H1 (cell line): Measurements from ENCODE around the gene TOR1AIP1. TPM values are rescaled to one million over a fixed set of nuclear protein-coding genes. Genes with fewer than 3 reads are reported as not detected.

Experiments used
- CTCF ChIA-PET: fragments of 300-600 bp; sonication (Branson Sonifier 250); formaldehyde crosslinking; loops from one replicate; lab custom pipeline; 2021; ENCODE audit not compliant: partially characterized antibody; lab: Charles Lee
- POLR2A ChIA-PET: fragments of 300-600 bp; sonication (Branson Sonifier 250); formaldehyde crosslinking; loops from one replicate; lab custom pipeline; 2021; ENCODE audit warnings: inconsistent platforms; ENCODE audit not compliant: partially characterized antibody; lab: Charles Lee
- DNase-seq, 2 experiments: peaks; one replicate each; pipeline versions ENCODE4 v3.0.0 to v3.0.0-alpha.2; 2010 to 2022; ENCODE audit warnings: low spot score in 2 of 2, low read depth in 1 of 2, mixed read lengths in 1 of 2
- FAIRE-seq: peaks from 2 replicates; lab custom pipeline; 2011; peaks lifted over from hg19 to GRCh38; lab: Jason Lieb, UNC
- H2AFZ ChIP-seq: 2 replicates; pipeline ENCODE4 v1.8.1; 2012; ENCODE audit warnings: low read length, inconsistent platforms
- H2AK5ac ChIP-seq: 2 replicates; pipeline ENCODE4 v1.6.1; 2013; ENCODE audit warnings: low read depth, low read length
- H2BK120ac ChIP-seq: replicated peaks from 2 replicates; pipeline ENCODE3; 2013; ENCODE audit warnings: low read depth, low read length, inconsistent platforms
- H2BK12ac ChIP-seq: 2 replicates; pipeline ENCODE4 v1.6.1; 2013; ENCODE audit warnings: low read depth, low read length
- H2BK15ac ChIP-seq: 2 replicates; pipeline ENCODE4 v1.6.1; 2013; ENCODE audit warnings: low read length
- H2BK20ac ChIP-seq: 2 replicates; pipeline ENCODE4 v1.6.1; 2013; ENCODE audit warnings: low read length
- H2BK5ac ChIP-seq: 2 replicates; pipeline ENCODE4 v1.6.1; 2013; ENCODE audit warnings: low read depth, low read length
- H3K14ac ChIP-seq: 2 replicates; pipeline ENCODE4 v1.6.1; 2013; ENCODE audit warnings: inconsistent platforms; ENCODE audit not compliant: insufficient read length
- H3K18ac ChIP-seq: 2 replicates; pipeline ENCODE4 v1.6.1; 2013; ENCODE audit warnings: low read length; ENCODE audit errors: extremely low read depth
- H3K23ac ChIP-seq: 2 replicates; pipeline ENCODE4 v1.6.1; 2013; ENCODE audit warnings: inconsistent platforms; ENCODE audit not compliant: insufficient read length
- H3K23me2 ChIP-seq: 2 replicates; pipeline ENCODE4 v1.6.1; 2013; ENCODE audit warnings: low read depth, low read length
- H3K27ac ChIP-seq: 2 replicates; pipeline ENCODE4 v1.6.1; 2011; ENCODE audit warnings: low read depth, low read length, inconsistent platforms
- H3K27me3 ChIP-seq, 4 experiments: replicated peaks in 1 of 4; 1 replicate in 1 of 4; 2 replicates in 3 of 4; pipeline versions ENCODE4 v1.6.1 to v1.8.1; 2011 to 2013; ENCODE audit warnings: low read length in 3 of 4, mild to moderate bottlenecking in 3 of 4, inconsistent platforms in 2 of 4, mixed read lengths in 2 of 4, moderate library complexity in 1 of 4; ENCODE audit not compliant: control insufficient read depth in 3 of 4, insufficient read depth in 3 of 4; ENCODE audit errors: extremely low read depth in 1 of 4
- H3K36me3 ChIP-seq, 4 experiments: 2 replicates each; pipeline versions ENCODE4 v1.6.1 to v1.8.1; 2011 to 2013; ENCODE audit warnings: mild to moderate bottlenecking in 4 of 4, low read length in 3 of 4, moderate library complexity in 2 of 4, control low read depth in 1 of 4, inconsistent platforms in 1 of 4; ENCODE audit not compliant: insufficient read depth in 4 of 4, control insufficient read depth in 2 of 4
- H3K4ac ChIP-seq: replicated peaks from 2 replicates; pipeline ENCODE3; 2013; ENCODE audit warnings: low read length, low read depth, mixed read lengths, inconsistent platforms; ENCODE audit not compliant: insufficient read length
- H3K4me1 ChIP-seq, 4 experiments: replicated peaks in 1 of 4; 1 replicate in 1 of 4; 2 replicates in 3 of 4; pipeline versions ENCODE4 v1.6.1 to v1.8.1; 2011 to 2013; ENCODE audit warnings: low read length in 3 of 4, inconsistent platforms in 2 of 4, mixed read lengths in 1 of 4; ENCODE audit not compliant: insufficient read depth in 4 of 4, control insufficient read depth in 3 of 4
- H3K4me2 ChIP-seq, 2 experiments: 2 replicates each; pipeline versions ENCODE4 v1.6.1 to v1.8.1; 2011 to 2013; ENCODE audit warnings: low read depth in 2 of 2, low read length in 2 of 2, control low read depth in 1 of 2, inconsistent platforms in 1 of 2, mild to moderate bottlenecking in 1 of 2; ENCODE audit not compliant: insufficient read depth in 1 of 2
- H3K4me3 ChIP-seq, 4 experiments: fragments of 200-600, 300-600 bp in 1 of 4; sonication (generic), shearing (Covaris generic), sonication (Bioruptor Twin) in 1 of 4; 2 replicates each; pipeline versions ENCODE4 v1.5.1 to v1.8.1; 2011 to 2016; ENCODE audit warnings: low read length in 4 of 4, low read depth in 3 of 4, control low read depth in 2 of 4, inconsistent platforms in 2 of 4, mild to moderate bottlenecking in 2 of 4, mixed read lengths in 1 of 4, moderate library complexity in 1 of 4; ENCODE audit not compliant: insufficient read depth in 2 of 4; ENCODE audit errors: extremely low read depth in 1 of 4
- H3K56ac ChIP-seq: replicated peaks from 2 replicates; pipeline ENCODE3; 2013; ENCODE audit warnings: low read depth, mild to moderate bottlenecking, mixed read lengths, low read length, inconsistent platforms; ENCODE audit not compliant: insufficient read length
- H3K79me1 ChIP-seq: 2 replicates; pipeline ENCODE4 v1.6.1; 2013; ENCODE audit warnings: low read depth, low read length, control low read depth
- H3K79me2 ChIP-seq, 2 experiments: 2 replicates each; pipeline versions ENCODE4 v1.6.1 to v1.8.1; 2012 to 2013; ENCODE audit warnings: low read length in 2 of 2, mild to moderate bottlenecking in 2 of 2, inconsistent platforms in 1 of 2; ENCODE audit not compliant: insufficient read depth in 2 of 2, control insufficient read depth in 1 of 2
- H3K9ac ChIP-seq, 4 experiments: replicated peaks in 1 of 4; 1 replicate in 1 of 4; 2 replicates in 3 of 4; pipeline versions ENCODE4 v1.6.1 to v1.8.1; 2011 to 2013; ENCODE audit warnings: low read depth in 3 of 4, low read length in 3 of 4, control low read depth in 2 of 4, mild to moderate bottlenecking in 2 of 4, moderate library complexity in 2 of 4, inconsistent platforms in 1 of 4; ENCODE audit errors: extremely low read depth in 1 of 4
- H3K9me3 ChIP-seq, 2 experiments: 2 replicates each; pipeline versions ENCODE4 v1.6.1 to v1.8.1; 2012 to 2013; ENCODE audit warnings: mild to moderate bottlenecking in 2 of 2, moderate library complexity in 2 of 2, control low read depth in 1 of 2, inconsistent platforms in 1 of 2, low read depth in 1 of 2, low read length in 1 of 2, mixed read lengths in 1 of 2; ENCODE audit not compliant: insufficient read depth in 2 of 2
- H4K20me1 ChIP-seq, 2 experiments: replicated peaks in 1 of 2; 2 replicates each; pipeline versions ENCODE3 to v1.8.1; 2011 to 2013; ENCODE audit warnings: inconsistent platforms in 2 of 2, low read length in 2 of 2, mild to moderate bottlenecking in 1 of 2; ENCODE audit not compliant: insufficient read depth in 2 of 2, control insufficient read depth in 1 of 2
- H4K5ac ChIP-seq: 2 replicates; pipeline ENCODE4 v1.6.1; 2013; ENCODE audit warnings: low read length, low read depth, mixed read lengths, inconsistent platforms; ENCODE audit not compliant: insufficient read length
- H4K8ac ChIP-seq: 2 replicates; pipeline ENCODE4 v1.8.0; 2013; ENCODE audit warnings: mild to moderate bottlenecking, moderate library complexity, low read length, inconsistent platforms; ENCODE audit not compliant: insufficient read depth; ENCODE audit errors: extremely low read depth
- H4K91ac ChIP-seq: replicated peaks from 2 replicates; pipeline ENCODE3; 2013; ENCODE audit warnings: low read length, mixed read lengths, inconsistent platforms; ENCODE audit not compliant: insufficient read length
- BCL11A ChIP-seq, 2 experiments: IDR thresholded peaks; one replicate each; pipeline ENCODE4 v1.6.1; 2011; ENCODE audit warnings: low read depth in 2 of 2, low read length in 2 of 2, mild to moderate bottlenecking in 2 of 2
- CBX5 ChIP-seq: fragments of 300-800, 300-1000 bp; sonication (generic); IDR thresholded peaks from 2 replicates; pipeline ENCODE4 v1.7.1; 2016; ENCODE audit warnings: antibody characterized with exemption, low read length, low read depth
- CTCF ChIP-seq, 3 experiments: IDR thresholded peaks; 1 replicate in 2 of 3; 2 replicates in 1 of 3; pipeline versions ENCODE4 v1.5.1 to v1.6.1; 2011; ENCODE audit warnings: low read length in 3 of 3, mild to moderate bottlenecking in 3 of 3, inconsistent platforms in 2 of 3, low read depth in 1 of 3, moderate library complexity in 1 of 3; ENCODE audit not compliant: insufficient read depth in 1 of 3; ENCODE audit errors: control extremely low read depth in 1 of 3
- EGR1 ChIP-seq: IDR thresholded peaks from 2 replicates; pipeline ENCODE4 v1.6.1; 2011; ENCODE audit warnings: low read depth, low read length, borderline replicate concordance
- GABPA ChIP-seq: IDR thresholded peaks from 2 replicates; pipeline ENCODE4 v1.6.1; 2011; ENCODE audit warnings: mild to moderate bottlenecking, low read length, moderate library complexity, borderline replicate concordance; ENCODE audit not compliant: insufficient read depth
- GTF2F1 ChIP-seq: IDR thresholded peaks from 2 replicates; pipeline ENCODE4 v1.6.1; 2012; ENCODE audit warnings: low read depth, low read length, improper control_type of control experiment, borderline replicate concordance
- KDM5A ChIP-seq: fragments of 200-600 bp; IDR thresholded peaks from 2 replicates; pipeline ENCODE4 v1.7.1; 2012; ENCODE audit warnings: mild to moderate bottlenecking, low read length, inconsistent platforms, mixed read lengths
- MAX ChIP-seq: IDR thresholded peaks from 2 replicates; pipeline ENCODE4 v1.6.1; 2012; ENCODE audit warnings: inconsistent platforms
- POLR2A ChIP-seq, 2 experiments: IDR thresholded peaks; 1 replicate in 1 of 2; 2 replicates in 1 of 2; pipeline ENCODE4 v1.6.1; 2011; ENCODE audit warnings: low read depth in 2 of 2, low read length in 2 of 2, mild to moderate bottlenecking in 2 of 2; ENCODE audit errors: control extremely low read depth in 1 of 2
- RBBP5 ChIP-seq: IDR thresholded peaks from 2 replicates; pipeline ENCODE4 v1.7.1; 2012; ENCODE audit warnings: low read depth, mild to moderate bottlenecking, inconsistent platforms, low read length, moderate library complexity, borderline replicate concordance
- YY1 ChIP-seq: IDR thresholded peaks from 2 replicates; pipeline ENCODE4 v1.6.1; 2011; ENCODE audit warnings: low read depth, mild to moderate bottlenecking, low read length
- WGBS, 2 experiments: shearing (Covaris generic) in 1 of 2; methylation state at CpG; one replicate each; pipeline versions ENCODE4 v1.1.6 to v1.1.7; 2013 to 2015; ENCODE audit warnings: low lambda C conversion rate in 2 of 2, mixed read lengths in 2 of 2, inconsistent platforms in 1 of 2, low coverage in 1 of 2, missing lambda C conversion rate in 1 of 2; ENCODE audit not compliant: insufficient replicate concordance in 2 of 2, insufficient coverage in 1 of 2, insufficient read length in 1 of 2; ENCODE audit errors: extremely low coverage in 1 of 2, missing lambda C conversion rate in 1 of 2; 5-methylcytosine and 5-hydroxymethylcytosine counted together
- polyA plus RNA-seq, 7 experiments: library from polyadenylated mRNA; depleted of rRNA in 3 of 7; stranded (reverse) in 5 of 7; unstranded in 2 of 7; fragments of >200 nt in 5 of 7; fragments of 200-250 nt in 2 of 7; gene quantifications; 1 replicate in 5 of 7; 2 replicates in 1 of 7; 4 replicates in 1 of 7; pipeline versions ENCODE4 v1.2.1 to v1.2.3, GENCODE V29; 2011 to 2013; ENCODE audit warnings: missing spikeins in 2 of 7, mixed read lengths in 2 of 7
- total RNA-seq: library from RNA; stranded (reverse); fragmentation: NEBNext Ultra II Directional; extraction: Animal tissue kit (Norgen Biotek cat#: 25700); gene quantifications from 2 replicates; pipeline ENCODE4 v1.2.1, GENCODE V29; 2021
- TF ChIP-seq, protein P1 (sequence below): IDR thresholded peaks from 2 replicates; pipeline ENCODE4 v1.6.1; 2012; ENCODE audit warnings: inconsistent platforms

The TOR1AIP1 gene
- total and polyA plus RNA-seq, 2 of the 8 experiments (the other 6 are each of a cell fraction or from before 2014, with no cell fraction given) = 5.7 to 22.8 TPM

DNA sequence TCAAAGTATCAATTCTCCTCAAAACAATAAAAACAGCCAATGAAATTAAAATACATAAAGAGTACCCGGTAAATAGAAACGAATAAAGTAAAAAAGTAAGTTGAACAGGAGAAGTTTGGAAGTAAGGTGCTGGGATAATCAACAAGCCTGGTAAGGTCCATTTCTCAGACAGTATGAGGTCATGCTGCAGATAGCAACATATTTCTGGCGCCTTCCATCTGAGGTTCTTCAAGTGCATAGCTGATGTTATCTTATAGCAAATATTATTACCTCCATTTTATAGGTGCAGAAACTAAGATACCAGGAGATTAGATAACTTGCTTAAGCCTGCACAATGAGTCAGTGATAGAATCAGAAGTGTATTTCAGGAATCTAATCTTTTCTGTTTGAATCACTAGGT lies 48.8 kb downstream of the TOR1AIP1 start:
- Histone ChIP-seq H4K91ac (no peak overlapping the region), H2BK5ac (no peak overlapping the region), H3K4me3 (no peak overlapping the region), H2AFZ (no peak overlapping the region), H3K79me2 (no peaks in the 10 kb centered on the region), H3K4me1 (no peaks in the 10 kb centered on the region), H3K18ac (no peak overlapping the region), H3K4me2 (no peak overlapping the region), H3K23ac (no peak overlapping the region), H3K27me3 (peaks cover 0 to 1% (median 0%) of the 10 kb centered on the region in 4 experiments; a peak in 1 of 7 replicates), H3K14ac (no peak overlapping the region), H3K79me1 (no peaks in the 10 kb centered on the region), H3K23me2 (no peaks in the 10 kb centered on the region), H3K56ac (no peak overlapping the region), H2BK20ac (no peak overlapping the region), H3K4ac (no peak overlapping the region), H2AK5ac (no peak overlapping the region), H2BK12ac (no peak overlapping the region), H4K20me1 (no peaks in the 10 kb centered on the region), H3K9me3 (no peaks in the 10 kb centered on the region), H3K9ac (no peak overlapping the region), H4K5ac (no peak overlapping the region), H4K8ac (no peak overlapping the region), H3K36me3 (no peaks in the 10 kb centered on the region), H3K27ac (no peak overlapping the region), H2BK120ac (no peak overlapping the region), H2BK15ac (no peak overlapping the region)
- ChIA-PET POLR2A (no interaction called here), CTCF (no interaction called here)
- 87% methylated on average over 3 of the region's 3 CpGs; no CpG with 5 or more reads in 1 of the 2 experiments for WGBS, 2 experiments
- DNase-seq (no peak), FAIRE-seq (no peak)
- no peak for TF ChIP-seq CTCF (IDR thresholded peaks at IDR 0.05; ENCODE audit: control extremely low read depth in 1 of 3, insufficient read depth in 1 of 3, low read depth in 1 of 3, low read length in 3 of 3)
- TF ChIP-seq GABPA = no peak
- TF ChIP-seq POLR2A (IDR thresholded peaks at IDR 0.05; ENCODE audit: control extremely low read depth in 1 of 2, low read depth in 2 of 2, low read length in 2 of 2) = no peak
- TF ChIP-seq BCL11A (IDR thresholded peaks at IDR 0.05; ENCODE audit: low read depth in 2 of 2, low read length in 2 of 2) = no peak
- no peak for TF ChIP-seq CBX5
- TF ChIP-seq KDM5A = no peak
- no peak for TF ChIP-seq GTF2F1
- TF ChIP-seq, protein P1, sequence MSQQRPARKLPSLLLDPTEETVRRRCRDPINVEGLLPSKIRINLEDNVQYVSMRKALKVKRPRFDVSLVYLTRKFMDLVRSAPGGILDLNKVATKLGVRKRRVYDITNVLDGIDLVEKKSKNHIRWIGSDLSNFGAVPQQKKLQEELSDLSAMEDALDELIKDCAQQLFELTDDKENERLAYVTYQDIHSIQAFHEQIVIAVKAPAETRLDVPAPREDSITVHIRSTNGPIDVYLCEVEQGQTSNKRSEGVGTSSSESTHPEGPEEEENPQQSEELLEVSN = no peak
- no peak for TF ChIP-seq YY1
- no peak for TF ChIP-seq RBBP5
- no peak for TF ChIP-seq EGR1
- no peak for TF ChIP-seq MAX
